Memory B cell (primary cell): Measurements from ENCODE around the gene PCA3.

Experiments used
- ATAC-seq: fragments of 150-1000 bp; cut with Tn5 transposase; 2 replicates; pipeline ENCODE4 v1.10.0; 2021; ENCODE audit warnings: low read depth, mild to moderate bottlenecking, moderate library complexity
- DNase-seq, 2 donors: peaks; one replicate each; pipeline ENCODE4 v3.0.0; 2022; ENCODE audit warnings: low spot score in 2 of 2
- H3K27ac Mint-ChIP-seq: one replicate; pipeline ENCODE4 v1.8.0; 2022; ENCODE audit warnings: mild to moderate bottlenecking, moderate library complexity, mixed read lengths
- H3K27me3 Mint-ChIP-seq: one replicate; pipeline ENCODE4 v1.8.0; 2022; ENCODE audit warnings: mixed read lengths
- H3K36me3 Mint-ChIP-seq: one replicate; pipeline ENCODE4 v1.8.0; 2022; ENCODE audit warnings: mild to moderate bottlenecking, mixed read lengths
- H3K4me1 Mint-ChIP-seq: one replicate; pipeline ENCODE4 v1.8.0; 2022; ENCODE audit warnings: mixed read lengths
- H3K4me3 Mint-ChIP-seq: one replicate; pipeline ENCODE4 v1.8.0; 2022; ENCODE audit warnings: mild to moderate bottlenecking, moderate library complexity, mixed read lengths
- H3K9me3 Mint-ChIP-seq: one replicate; pipeline ENCODE4 v1.8.0; 2022; ENCODE audit warnings: mixed read lengths

The PCA3 gene

DNA sequence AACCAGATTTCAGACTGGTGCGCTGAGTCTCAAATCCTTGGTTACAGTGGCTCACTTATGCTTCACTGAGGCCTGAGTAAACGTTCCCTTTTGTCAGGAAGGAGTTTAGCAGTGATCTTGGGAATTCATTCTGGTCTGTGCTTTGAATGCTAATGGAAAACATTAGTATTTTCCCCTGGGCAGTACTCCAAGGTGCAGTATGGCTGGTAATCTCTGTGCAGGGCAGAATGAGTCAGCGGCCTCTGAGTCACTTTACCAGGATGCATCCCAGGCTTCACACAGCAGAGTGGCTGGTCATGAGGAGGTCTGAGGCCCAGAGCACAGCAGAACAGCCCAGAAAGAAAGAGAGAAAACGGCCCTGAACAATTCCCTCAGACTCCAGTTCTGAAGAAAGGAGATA, 54.0 kb downstream of the PCA3 start:
- DNase-seq (no peak), ATAC-seq (no peak)
- no peaks in the 10 kb centered on the region for H3K9me3 Mint-ChIP-seq
- no peak overlapping the region for H3K4me3 Mint-ChIP-seq
- H3K36me3 Mint-ChIP-seq: no peaks in the 10 kb centered on the region
- no peak overlapping the region for H3K27ac Mint-ChIP-seq
- H3K27me3 Mint-ChIP-seq: no peaks in the 10 kb centered on the region
- H3K4me1 Mint-ChIP-seq: no peaks in the 10 kb centered on the region

DNA sequence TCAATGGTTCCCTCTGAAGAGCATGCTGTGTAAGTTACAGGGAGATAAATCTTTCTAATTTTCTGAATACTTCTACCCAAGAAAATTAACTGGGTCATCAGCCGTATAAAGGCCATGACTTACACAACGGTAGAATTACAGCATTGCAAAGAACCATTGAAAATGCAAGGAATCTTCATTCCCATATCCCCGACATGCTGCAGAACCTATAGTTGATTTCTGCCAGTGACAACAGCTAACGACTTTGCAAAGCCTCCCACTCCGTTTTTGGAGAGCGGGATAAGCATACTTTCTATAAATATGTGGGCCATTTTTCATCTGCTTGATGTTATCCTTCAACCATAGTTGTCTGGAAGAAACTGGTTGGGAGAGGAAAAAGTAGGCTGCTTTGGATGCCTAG, 56.2 kb downstream of the PCA3 start:
- Mint-ChIP-seq H3K4me3 (no peak overlapping the region), H3K36me3 (no peaks in the 10 kb centered on the region), H3K27me3 (peaks cover 4% of the 10 kb centered on the region), H3K27ac (no peak overlapping the region), H3K4me1 (no peaks in the 10 kb centered on the region), H3K9me3 (no peaks in the 10 kb centered on the region)
- ATAC-seq (no peak), DNase-seq (no peak)

DNA sequence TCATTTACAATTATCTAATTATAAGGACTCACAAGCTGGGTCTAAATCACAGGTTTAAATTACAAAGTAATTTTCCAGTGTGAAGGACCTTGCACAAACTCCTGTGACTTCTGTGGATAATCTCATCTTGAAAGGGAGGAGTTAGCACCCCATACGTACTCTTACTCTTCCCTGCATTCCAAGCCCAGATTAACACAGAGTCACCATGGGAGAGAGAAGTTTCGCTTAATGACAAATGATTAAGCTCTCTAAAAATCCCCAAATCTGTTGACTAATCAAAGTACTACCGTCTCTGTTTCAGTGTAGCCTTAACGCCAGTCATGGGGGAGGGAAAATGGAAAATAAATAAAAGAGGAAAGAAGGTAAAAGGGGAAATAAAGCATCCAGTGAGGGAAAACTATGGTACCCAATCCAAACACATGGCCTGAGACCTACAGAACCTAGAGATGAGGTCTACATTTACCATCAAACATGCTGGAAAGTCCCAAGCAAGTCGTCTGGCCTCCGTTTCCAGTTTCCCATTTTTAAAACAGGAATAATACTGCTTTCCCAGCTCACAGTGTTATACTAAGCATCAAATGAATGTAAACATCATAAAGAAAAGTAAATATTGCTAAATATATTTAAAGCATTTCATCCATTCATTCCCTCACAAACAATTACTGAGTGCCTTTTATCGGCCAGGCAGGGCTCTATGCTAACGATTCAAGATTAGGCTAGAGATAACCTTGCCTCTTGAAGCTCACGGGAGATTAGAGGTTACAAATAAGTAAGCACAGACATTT, 63.2 kb downstream of the PCA3 start:
- Mint-ChIP-seq H3K4me1 (no peaks in the 10 kb centered on the region), H3K27me3 (peaks cover 7% of the 10 kb centered on the region), H3K9me3 (peaks cover 5% of the 10 kb centered on the region), H3K36me3 (peaks cover 2% of the 10 kb centered on the region), H3K27ac (no peak overlapping the region), H3K4me3 (no peak overlapping the region)
- ATAC-seq (no peak), DNase-seq (no peak)

- no peaks in the 10 kb centered on the region for H3K4me1 Mint-ChIP-seq
- peaks cover 2% of the 10 kb centered on the region for H3K36me3 Mint-ChIP-seq
- no peak overlapping the region for H3K4me3 Mint-ChIP-seq
- DNase-seq (no peak), ATAC-seq (no peak)
- peaks cover 5% of the 10 kb centered on the region for H3K9me3 Mint-ChIP-seq
- no peak overlapping the region for H3K27ac Mint-ChIP-seq
- peaks cover 7% of the 10 kb centered on the region for H3K27me3 Mint-ChIP-seq
Measured at GRCh38 chr9:76828447-76828846, 64.2 kb downstream of the PCA3 start.

GRCh38 chr9:76835571-76836283, 71.5 kb downstream of the PCA3 start:
- no peak for ATAC-seq
- Mint-ChIP-seq H3K9me3 (peaks cover 2% of the 10 kb centered on the region), H3K36me3 (no peaks in the 10 kb centered on the region), H3K27me3 (peaks cover 1% of the 10 kb centered on the region), H3K4me3 (no peak overlapping the region), H3K27ac (no peak overlapping the region), H3K4me1 (no peaks in the 10 kb centered on the region)
- no peak for DNase-seq
